GM12801 (cell line): Measurements from ENCODE around the gene ABCC1.

Source experiments
- CTCF ChIP-seq: IDR thresholded peaks from one replicate; pipeline ENCODE4 v1.5.1; 2011; ENCODE audit warnings: control low read depth; ENCODE audit not compliant: insufficient read length; ENCODE audit errors: extremely low read depth

ABCC1 gene

GRCh38 chr16:16073891-16074881 lies 124.8 kb downstream of the ABCC1 start:
- no peak for TF ChIP-seq CTCF

GRCh38 chr16:16075488-16076422 lies 126.3 kb downstream of the ABCC1 start:
- TF ChIP-seq CTCF: no peak

GRCh38 chr16:16076423-16076813 lies 127.0 kb downstream of the ABCC1 start:
- no peak for TF ChIP-seq CTCF

GRCh38 chr16:16080465-16081065 lies 131.1 kb downstream of the ABCC1 start:
- TF ChIP-seq CTCF: no peak

GRCh38 chr16:16081141-16081540 lies 131.7 kb downstream of the ABCC1 start:
- TF ChIP-seq CTCF: no peak

- no peak for TF ChIP-seq CTCF
These were observed 132.8 kb downstream of the ABCC1 start for GRCh38 chr16:16082255-16082654.
